ENCODE results near the gene LUM.

DNA sequence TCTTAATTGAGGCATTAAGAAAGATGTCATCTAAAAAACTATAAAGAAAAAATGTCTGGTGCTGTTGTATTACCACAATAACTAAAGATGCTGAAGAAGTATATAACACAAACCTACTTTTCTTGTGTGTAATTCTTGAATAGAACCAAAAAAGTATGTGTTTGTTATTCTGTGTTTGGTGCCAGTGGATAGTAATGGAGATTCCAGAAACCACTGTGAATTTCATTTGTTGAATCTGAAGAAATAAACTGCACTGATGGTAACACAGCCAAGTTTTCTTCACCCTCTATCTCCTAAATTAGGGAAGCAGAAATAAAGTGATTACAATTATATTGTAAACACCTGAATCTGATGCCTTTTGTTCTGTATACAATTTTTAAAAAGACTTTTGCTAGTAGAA, 40.4 kb downstream of the LUM start:
- TF ChIP-seq CTCF (IDR thresholded peaks at IDR 0.05 in 4 of 5, conservative IDR thresholded peaks at IDR 0.05 in 1 of 5) (no peak), POLR2A (IDR thresholded peaks at IDR 0.05) (no peak)

Data from gastrocnemius medialis (tissue), 4 donors.